HepG2 (cell line): ENCODE measurements around the gene WDR59. TPM values are rescaled to one million over a fixed set of nuclear protein-coding genes. Genes with fewer than 3 reads are reported as not detected.

ENCODE experiments used
- ARHGAP35 ChIP-seq: sonication (generic); formaldehyde crosslinking; IDR thresholded peaks from 2 replicates; pipeline ENCODE4 v1.9.0; 2022; ENCODE audit warnings: mild to moderate bottlenecking, inconsistent platforms, moderate library complexity, missing genetic modification reagents, borderline replicate concordance
- ELF1 ChIP-seq: sonication (generic); formaldehyde crosslinking; IDR thresholded peaks from 2 replicates; pipeline ENCODE4 v1.4.0; 2020; ENCODE audit warnings: missing genetic modification reagents
- FOSL1 ChIP-seq: sonication (generic); formaldehyde crosslinking; IDR thresholded peaks from 2 replicates; pipeline ENCODE4 v1.9.0; 2021; ENCODE audit warnings: missing genetic modification reagents, borderline replicate concordance
- FOXA3 ChIP-seq: IDR thresholded peaks from 2 replicates; pipeline ENCODE4 v1.6.1; 2016; ENCODE audit warnings: missing genetic modification reagents, missing compliant biosample characterization
- GZF1 ChIP-seq: sonication (generic); formaldehyde crosslinking; IDR thresholded peaks from 2 replicates; pipeline ENCODE4 v1.5.1; 2020; ENCODE audit warnings: mild to moderate bottlenecking, missing genetic modification reagents
- MYNN ChIP-seq: sonication (generic); formaldehyde crosslinking; IDR thresholded peaks from 2 replicates; pipeline ENCODE4 v1.4.0; 2020; ENCODE audit warnings: mild to moderate bottlenecking, low read depth, missing genetic modification reagents
- PITX1 ChIP-seq: sonication (generic); formaldehyde crosslinking; IDR thresholded peaks from 2 replicates; pipeline ENCODE4 v1.5.1; 2020; ENCODE audit warnings: mild to moderate bottlenecking, missing genetic modification reagents
- PLRG1 ChIP-seq: fragments of 450-650 bp; conservative IDR thresholded peaks from 2 replicates; pipeline ENCODE4 v1.6.1; 2016
- SIX4 ChIP-seq: sonication (generic); formaldehyde crosslinking; IDR thresholded peaks from 2 replicates; pipeline ENCODE4 v1.4.0; 2020; ENCODE audit warnings: missing genetic modification reagents
- TAF15 ChIP-seq: fragments of 200-400 bp; formaldehyde crosslinking; IDR thresholded peaks from one replicate; pipeline ENCODE4 v1.6.1; 2018; ENCODE audit warnings: mild to moderate bottlenecking, low read depth, low read length; ENCODE audit not compliant: poor library complexity, severe bottlenecking
- TMF1 ChIP-seq: sonication (generic); formaldehyde crosslinking; IDR thresholded peaks from 2 replicates; pipeline ENCODE4 v1.8.1; 2022; ENCODE audit warnings: low read depth, missing genetic modification reagents
- ZFP36L1 ChIP-seq: sonication (generic); formaldehyde crosslinking; IDR thresholded peaks from 2 replicates; pipeline ENCODE4 v1.8.0; 2022; ENCODE audit warnings: mild to moderate bottlenecking, missing genetic modification reagents, moderate library complexity
- ZFP41 ChIP-seq: sonication (generic); formaldehyde crosslinking; IDR thresholded peaks from 2 replicates; pipeline ENCODE4 v1.4.0; 2020; ENCODE audit warnings: mild to moderate bottlenecking, missing genetic modification reagents, borderline replicate concordance
- ZFX ChIP-seq: sonication (generic); formaldehyde crosslinking; IDR thresholded peaks from 2 replicates; pipeline ENCODE4 v1.4.0; 2020; ENCODE audit warnings: mild to moderate bottlenecking, low read depth, missing genetic modification reagents, moderate library complexity
- ZNF234 ChIP-seq: sonication (generic); formaldehyde crosslinking; conservative IDR thresholded peaks from 2 replicates; pipeline ENCODE4 v1.5.1; 2020; ENCODE audit warnings: mild to moderate bottlenecking, missing genetic modification reagents
- ZNF296 ChIP-seq: sonication (generic); formaldehyde crosslinking; conservative IDR thresholded peaks from 2 replicates; pipeline ENCODE4 v1.5.0; 2020; ENCODE audit warnings: mild to moderate bottlenecking, missing genetic modification reagents
- ZNF343 ChIP-seq: sonication (generic); formaldehyde crosslinking; IDR thresholded peaks from 2 replicates; pipeline ENCODE4 v1.4.0; 2020; ENCODE audit warnings: mild to moderate bottlenecking, missing genetic modification reagents
- ZNF570 ChIP-seq: sonication (generic); formaldehyde crosslinking; IDR thresholded peaks from 2 replicates; pipeline ENCODE4 v1.4.0; 2020; ENCODE audit warnings: mild to moderate bottlenecking, missing genetic modification reagents, borderline replicate concordance
- ZNF616 ChIP-seq: sonication (generic); formaldehyde crosslinking; IDR thresholded peaks from 2 replicates; pipeline ENCODE4 v1.5.0; 2020; ENCODE audit warnings: low read depth, mild to moderate bottlenecking, missing genetic modification reagents
- polyA plus RNA-seq, 8 experiments: library from polyadenylated mRNA; depleted of rRNA in 3 of 8; stranded (reverse) in 7 of 8; unstranded in 1 of 8; fragments of >200 nt; fragmentation: Illumina TruSeq in 4 of 8; extraction: Trizol in 4 of 8; gene quantifications; 2 replicates each; pipeline versions ENCODE4 v1.2.1 to v1.2.3, GENCODE V29; 2011 to 2016; ENCODE audit warnings: low read depth in 4 of 8, missing spikeins in 1 of 8, mixed read lengths in 1 of 8; ENCODE audit not compliant: insufficient read depth in 1 of 8
- total RNA-seq, 5 experiments: library from RNA; depleted of rRNA; stranded (reverse); fragments of >200 nt; fragmentation: Illumina TruSeq; extraction: Trizol; gene quantifications; 2 replicates each; pipeline ENCODE4 v1.2.3, GENCODE V29; 2016; ENCODE audit warnings: low read depth in 1 of 5
- TF ChIP-seq, protein P1 (sequence below): sonication (generic); formaldehyde crosslinking; IDR thresholded peaks from 2 replicates; pipeline ENCODE4 v1.4.0; 2020; ENCODE audit warnings: mild to moderate bottlenecking, missing genetic modification reagents
- TF ChIP-seq, protein P2 (sequence below): IDR thresholded peaks from 2 replicates; pipeline ENCODE4 v1.6.1; 2012; ENCODE audit warnings: low read depth, low read length, improper control_type of control experiment

WDR59 gene
- total and polyA plus RNA-seq, 2 of the 13 experiments (the other 11 are each of a cell fraction or from before 2014, with no cell fraction given) = 65.2 to 306 TPM

DNA sequence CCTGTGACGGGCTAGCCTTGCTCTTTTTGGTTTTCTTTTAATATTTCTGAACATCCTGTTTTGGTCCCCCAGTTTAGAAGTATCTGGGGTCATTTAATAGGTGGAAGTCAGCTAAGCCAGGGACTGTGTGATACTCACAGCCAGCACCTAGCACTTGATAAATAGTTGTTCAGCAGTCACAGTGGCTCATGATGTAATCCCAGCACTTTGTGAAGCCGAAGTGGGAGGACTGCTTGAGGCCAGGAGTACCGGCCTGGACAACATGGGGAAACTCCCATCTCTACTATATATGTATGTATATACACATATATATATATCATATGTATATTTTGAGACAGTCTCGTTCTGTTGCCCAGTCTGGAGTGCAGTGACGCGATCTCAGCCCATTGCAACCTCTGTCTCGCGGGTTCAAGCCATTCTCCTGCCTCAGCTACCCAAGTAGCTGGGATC lies 12.1 kb upstream of the WDR59 start (continued):
- TF ChIP-seq, protein P1, sequence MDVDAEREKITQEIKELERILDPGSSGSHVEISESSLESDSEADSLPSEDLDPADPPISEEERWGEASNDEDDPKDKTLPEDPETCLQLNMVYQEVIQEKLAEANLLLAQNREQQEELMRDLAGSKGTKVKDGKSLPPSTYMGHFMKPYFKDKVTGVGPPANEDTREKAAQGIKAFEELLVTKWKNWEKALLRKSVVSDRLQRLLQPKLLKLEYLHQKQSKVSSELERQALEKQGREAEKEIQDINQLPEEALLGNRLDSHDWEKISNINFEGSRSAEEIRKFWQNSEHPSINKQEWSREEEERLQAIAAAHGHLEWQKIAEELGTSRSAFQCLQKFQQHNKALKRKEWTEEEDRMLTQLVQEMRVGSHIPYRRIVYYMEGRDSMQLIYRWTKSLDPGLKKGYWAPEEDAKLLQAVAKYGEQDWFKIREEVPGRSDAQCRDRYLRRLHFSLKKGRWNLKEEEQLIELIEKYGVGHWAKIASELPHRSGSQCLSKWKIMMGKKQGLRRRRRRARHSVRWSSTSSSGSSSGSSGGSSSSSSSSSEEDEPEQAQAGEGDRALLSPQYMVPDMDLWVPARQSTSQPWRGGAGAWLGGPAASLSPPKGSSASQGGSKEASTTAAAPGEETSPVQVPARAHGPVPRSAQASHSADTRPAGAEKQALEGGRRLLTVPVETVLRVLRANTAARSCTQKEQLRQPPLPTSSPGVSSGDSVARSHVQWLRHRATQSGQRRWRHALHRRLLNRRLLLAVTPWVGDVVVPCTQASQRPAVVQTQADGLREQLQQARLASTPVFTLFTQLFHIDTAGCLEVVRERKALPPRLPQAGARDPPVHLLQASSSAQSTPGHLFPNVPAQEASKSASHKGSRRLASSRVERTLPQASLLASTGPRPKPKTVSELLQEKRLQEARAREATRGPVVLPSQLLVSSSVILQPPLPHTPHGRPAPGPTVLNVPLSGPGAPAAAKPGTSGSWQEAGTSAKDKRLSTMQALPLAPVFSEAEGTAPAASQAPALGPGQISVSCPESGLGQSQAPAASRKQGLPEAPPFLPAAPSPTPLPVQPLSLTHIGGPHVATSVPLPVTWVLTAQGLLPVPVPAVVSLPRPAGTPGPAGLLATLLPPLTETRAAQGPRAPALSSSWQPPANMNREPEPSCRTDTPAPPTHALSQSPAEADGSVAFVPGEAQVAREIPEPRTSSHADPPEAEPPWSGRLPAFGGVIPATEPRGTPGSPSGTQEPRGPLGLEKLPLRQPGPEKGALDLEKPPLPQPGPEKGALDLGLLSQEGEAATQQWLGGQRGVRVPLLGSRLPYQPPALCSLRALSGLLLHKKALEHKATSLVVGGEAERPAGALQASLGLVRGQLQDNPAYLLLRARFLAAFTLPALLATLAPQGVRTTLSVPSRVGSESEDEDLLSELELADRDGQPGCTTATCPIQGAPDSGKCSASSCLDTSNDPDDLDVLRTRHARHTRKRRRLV (CRISPR knock-in tag) = no peak
- TF ChIP-seq ZFP41 (CRISPR knock-in tag) (no peak), MYNN (CRISPR knock-in tag) (no peak), ZFP36L1 (CRISPR knock-in tag) (peak; percentile 32; the same call in 1 of the 2 replicates), ZNF296 (no peak), ZNF343 (no peak), ZFX (CRISPR knock-in tag) (peak; percentile 53), GZF1 (no peak), TMF1 (no peak), ARHGAP35 (no peak), ELF1 (CRISPR knock-in tag) (no peak), ZNF616 (CRISPR knock-in tag) (no peak), ZNF234 (CRISPR knock-in tag) (no peak), FOXA3 (CRISPR knock-in tag) (peak; percentile 60), PLRG1 (no peak), SIX4 (no peak), FOSL1 (no peak), ZNF570 (no peak), PITX1 (peak; percentile 50; the same call in 1 of the 2 replicates), TAF15 (no peak)
- TF ChIP-seq, protein P2, sequence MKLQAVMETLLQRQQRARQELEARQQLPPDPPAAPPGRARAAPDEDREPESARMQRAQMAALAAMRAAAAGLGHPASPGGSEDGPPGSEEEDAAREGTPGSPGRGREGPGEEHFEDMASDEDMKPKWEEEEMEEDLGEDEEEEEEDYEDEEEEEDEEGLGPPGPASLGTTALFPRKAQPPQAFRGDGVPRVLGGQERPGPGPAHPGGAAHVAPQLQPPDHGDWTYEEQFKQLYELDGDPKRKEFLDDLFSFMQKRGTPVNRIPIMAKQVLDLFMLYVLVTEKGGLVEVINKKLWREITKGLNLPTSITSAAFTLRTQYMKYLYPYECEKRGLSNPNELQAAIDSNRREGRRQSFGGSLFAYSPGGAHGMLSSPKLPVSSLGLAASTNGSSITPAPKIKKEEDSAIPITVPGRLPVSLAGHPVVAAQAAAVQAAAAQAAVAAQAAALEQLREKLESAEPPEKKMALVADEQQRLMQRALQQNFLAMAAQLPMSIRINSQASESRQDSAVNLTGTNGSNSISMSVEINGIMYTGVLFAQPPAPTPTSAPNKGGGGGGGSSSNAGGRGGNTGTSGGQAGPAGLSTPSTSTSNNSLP = no peak
